Measurements from ENCODE around the gene MPHOSPH9.

The MPHOSPH9 gene

GRCh38 chr12:123132951-123133619 is 99.9 kb downstream of the MPHOSPH9 start:
- DNase-seq = no peak

GRCh38 chr12:123131879-123132402 is 101.0 kb downstream of the MPHOSPH9 start:
- no peak for DNase-seq

GRCh38 chr12:123131291-123131832 is 101.6 kb downstream of the MPHOSPH9 start:
- DNase-seq = no peak

GRCh38 chr12:123129621-123130020 is 103.3 kb downstream of the MPHOSPH9 start:
- no peak for DNase-seq

- no peak for DNase-seq
Measured at GRCh38 chr12:123127182-123127495, 105.8 kb downstream of the MPHOSPH9 start.

- peak in 2 of 56 donors; percentile 22 to 24 for DNase-seq
Measured at GRCh38 chr12:123126294-123127181, 106.4 kb downstream of the MPHOSPH9 start.

GRCh38 chr12:123122626-123123025 is 110.3 kb downstream of the MPHOSPH9 start:
- no peak for DNase-seq

GRCh38 chr12:123121670-123122069 is 111.3 kb downstream of the MPHOSPH9 start:
- DNase-seq = no peak

- DNase-seq = no peak
Measured at GRCh38 chr12:123120452-123121166, 112.3 kb downstream of the MPHOSPH9 start.

GRCh38 chr12:123119808-123120207 is 113.1 kb downstream of the MPHOSPH9 start:
- no peak for DNase-seq

- DNase-seq = no peak
Measured at GRCh38 chr12:123118497-123118896, 114.4 kb downstream of the MPHOSPH9 start.

GRCh38 chr12:123115409-123116121 is 117.4 kb downstream of the MPHOSPH9 start:
- DNase-seq = peak in 47 of 56 donors; percentile 10 to 89 (median 59)

- DNase-seq = peak in 2 of 56 donors; percentile 11 to 37
Measured at GRCh38 chr12:123114304-123115083, 118.4 kb downstream of the MPHOSPH9 start.

GRCh38 chr12:123113026-123113425 is 119.9 kb downstream of the MPHOSPH9 start:
- DNase-seq = peak in 7 of 56 donors; percentile 7 to 50 (median 14)

- peak in 7 of 56 donors; percentile 15 to 50 (median 25) for DNase-seq
Measured at GRCh38 chr12:123111498-123112165, 121.3 kb downstream of the MPHOSPH9 start.

- peak in 43 of 56 donors; percentile 8 to 86 (median 43) for DNase-seq
Measured at GRCh38 chr12:123109319-123109772, 123.6 kb downstream of the MPHOSPH9 start.

- DNase-seq = no peak
Measured at GRCh38 chr12:123108682-123109066, 124.3 kb downstream of the MPHOSPH9 start.

GRCh38 chr12:123107926-123108681 is 124.8 kb downstream of the MPHOSPH9 start:
- DNase-seq = no peak

Measured in amygdala (tissue), 56 donors.